SK-N-SH treated with all-trans-retinoic acid at 6 μM for 48 hours (cell line): ENCODE results near the gene FGFRL1.

Experiments used
- ARNTL ChIP-seq: fragments of 450-650 bp; formaldehyde crosslinking; IDR thresholded peaks from 2 replicates; pipeline ENCODE4 v1.5.0; 2020; ENCODE audit warnings: low read depth, mild to moderate bottlenecking, moderate library complexity, borderline replicate concordance
- BACH2 ChIP-seq: fragments of 250-450 bp; sonication (Bioruptor Pico); IDR thresholded peaks from 2 replicates; pipeline ENCODE4 v1.9.0; 2021; ENCODE audit warnings: mild to moderate bottlenecking, borderline replicate concordance
- ESRRG ChIP-seq: fragments of 250-450 bp; sonication (Bioruptor Pico); IDR thresholded peaks from 2 replicates; pipeline ENCODE4 v1.6.1; 2021; ENCODE audit warnings: mild to moderate bottlenecking
- OSR1 ChIP-seq: fragments of 250-450 bp; sonication (Bioruptor Pico); IDR thresholded peaks from 2 replicates; pipeline ENCODE4 v1.8.0; 2022; ENCODE audit warnings: moderate library complexity, mild to moderate bottlenecking, inconsistent platforms
- RARB ChIP-seq: fragments of 250-450 bp; sonication (Bioruptor Pico); IDR thresholded peaks from 2 replicates; pipeline ENCODE4 v1.8.0; 2021; ENCODE audit warnings: mild to moderate bottlenecking, moderate library complexity
- SNAI2 ChIP-seq: fragments of 250-450 bp; sonication (Bioruptor Pico); IDR thresholded peaks from 2 replicates; pipeline ENCODE4 v1.5.0; 2020; ENCODE audit warnings: mild to moderate bottlenecking, moderate library complexity
- TOX ChIP-seq: fragments of 250-450 bp; sonication (Bioruptor Pico); IDR thresholded peaks from 2 replicates; pipeline ENCODE4 v1.8.0; 2021; ENCODE audit warnings: mild to moderate bottlenecking, moderate library complexity, borderline replicate concordance
- ZC3H10 ChIP-seq: fragments of 250-450 bp; sonication (Bioruptor Pico); IDR thresholded peaks from 2 replicates; pipeline ENCODE4 v1.5.1; 2021; ENCODE audit warnings: mild to moderate bottlenecking, moderate library complexity
- ZFP3 ChIP-seq: fragments of 250-450 bp; sonication (Bioruptor Pico); IDR thresholded peaks from 2 replicates; pipeline ENCODE4 v1.5.0; 2020; ENCODE audit warnings: mild to moderate bottlenecking, moderate library complexity
- ZFP30 ChIP-seq: fragments of 450-650 bp; formaldehyde crosslinking; IDR thresholded peaks from 2 replicates; pipeline ENCODE4 v1.5.0; 2022; ENCODE audit warnings: mild to moderate bottlenecking, moderate library complexity
- ZNF70 ChIP-seq: fragments of 450-650 bp; formaldehyde crosslinking; IDR thresholded peaks from 2 replicates; pipeline ENCODE4 v1.5.0; 2020; ENCODE audit warnings: mild to moderate bottlenecking, moderate library complexity
- TF ChIP-seq, protein P1 (sequence below): fragments of 250-450 bp; sonication (Bioruptor Pico); IDR thresholded peaks from 2 replicates; pipeline ENCODE4 v1.5.1; 2021; ENCODE audit warnings: mild to moderate bottlenecking, moderate library complexity
- TF ChIP-seq, protein P2 (sequence below): fragments of 250-450 bp; sonication (Bioruptor Pico); IDR thresholded peaks from 2 replicates; pipeline ENCODE4 v1.8.0; 2020; ENCODE audit warnings: mild to moderate bottlenecking, moderate library complexity, borderline replicate concordance
- TF ChIP-seq, protein P3 (sequence below): fragments of 250-450 bp; sonication (Bioruptor Pico); IDR thresholded peaks from 2 replicates; pipeline ENCODE4 v1.5.0; 2020; ENCODE audit warnings: mild to moderate bottlenecking, moderate library complexity

DNA sequence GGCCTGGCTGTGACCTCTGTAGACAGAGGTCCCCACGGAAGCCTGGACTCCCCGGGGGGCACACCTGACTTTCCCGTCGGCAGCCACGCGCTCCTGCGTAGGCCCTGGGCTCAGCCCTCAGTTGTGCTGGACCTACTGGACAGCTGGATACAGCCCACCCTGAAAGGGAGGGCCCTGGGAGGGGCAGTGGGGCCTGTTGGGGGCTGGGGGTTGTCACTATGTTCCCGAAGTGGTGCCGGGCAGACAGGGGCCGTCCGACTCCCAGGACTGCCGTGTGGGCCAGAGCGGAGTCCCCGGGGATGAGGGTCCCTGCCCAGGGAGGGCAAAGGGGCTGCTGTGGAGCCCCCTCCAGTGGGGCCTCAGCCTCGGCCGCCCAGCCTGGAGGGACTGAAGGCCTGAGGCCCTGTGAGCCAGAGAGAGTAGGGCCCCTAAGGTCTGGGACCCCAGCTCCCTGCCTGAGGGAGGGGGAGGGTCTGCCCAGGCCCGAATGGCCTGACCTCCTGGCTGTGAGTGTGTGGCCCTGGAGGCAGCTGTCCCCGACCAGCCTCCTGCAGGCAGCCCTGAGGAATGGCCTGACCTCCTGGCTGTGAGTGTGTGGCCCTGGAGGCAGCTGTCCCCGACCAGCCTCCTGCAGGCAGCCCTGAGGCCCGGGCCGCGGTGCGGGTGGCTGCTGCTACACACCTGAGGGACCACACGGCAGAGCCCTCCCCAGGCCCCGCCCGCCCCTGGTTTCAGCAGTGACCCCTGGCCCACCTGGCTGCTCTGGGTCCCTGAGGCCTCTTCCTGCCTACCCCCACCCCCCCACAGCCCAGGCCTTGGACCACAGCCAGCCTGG lies 25.8 kb downstream of the FGFRL1 start:
- TF ChIP-seq ARNTL (CRISPR knock-in tag) (no peak), ZFP30 (CRISPR knock-in tag) (no peak), SNAI2 (CRISPR knock-in tag) (no peak), RARB (CRISPR knock-in tag) (no peak), ZFP3 (CRISPR knock-in tag) (no peak), OSR1 (CRISPR knock-in tag) (no peak), ESRRG (CRISPR knock-in tag) (no peak), TOX (no peak), BACH2 (CRISPR knock-in tag) (no peak), ZNF70 (CRISPR knock-in tag) (no peak), ZC3H10 (CRISPR knock-in tag) (no peak)
- TF ChIP-seq, protein P1, sequence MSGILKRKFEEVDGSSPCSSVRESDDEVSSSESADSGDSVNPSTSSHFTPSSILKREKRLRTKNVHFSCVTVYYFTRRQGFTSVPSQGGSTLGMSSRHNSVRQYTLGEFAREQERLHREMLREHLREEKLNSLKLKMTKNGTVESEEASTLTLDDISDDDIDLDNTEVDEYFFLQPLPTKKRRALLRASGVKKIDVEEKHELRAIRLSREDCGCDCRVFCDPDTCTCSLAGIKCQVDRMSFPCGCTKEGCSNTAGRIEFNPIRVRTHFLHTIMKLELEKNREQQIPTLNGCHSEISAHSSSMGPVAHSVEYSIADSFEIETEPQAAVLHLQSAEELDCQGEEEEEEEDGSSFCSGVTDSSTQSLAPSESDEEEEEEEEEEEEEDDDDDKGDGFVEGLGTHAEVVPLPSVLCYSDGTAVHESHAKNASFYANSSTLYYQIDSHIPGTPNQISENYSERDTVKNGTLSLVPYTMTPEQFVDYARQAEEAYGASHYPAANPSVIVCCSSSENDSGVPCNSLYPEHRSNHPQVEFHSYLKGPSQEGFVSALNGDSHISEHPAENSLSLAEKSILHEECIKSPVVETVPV (CRISPR knock-in tag), result no peak
- TF ChIP-seq, protein P2, sequence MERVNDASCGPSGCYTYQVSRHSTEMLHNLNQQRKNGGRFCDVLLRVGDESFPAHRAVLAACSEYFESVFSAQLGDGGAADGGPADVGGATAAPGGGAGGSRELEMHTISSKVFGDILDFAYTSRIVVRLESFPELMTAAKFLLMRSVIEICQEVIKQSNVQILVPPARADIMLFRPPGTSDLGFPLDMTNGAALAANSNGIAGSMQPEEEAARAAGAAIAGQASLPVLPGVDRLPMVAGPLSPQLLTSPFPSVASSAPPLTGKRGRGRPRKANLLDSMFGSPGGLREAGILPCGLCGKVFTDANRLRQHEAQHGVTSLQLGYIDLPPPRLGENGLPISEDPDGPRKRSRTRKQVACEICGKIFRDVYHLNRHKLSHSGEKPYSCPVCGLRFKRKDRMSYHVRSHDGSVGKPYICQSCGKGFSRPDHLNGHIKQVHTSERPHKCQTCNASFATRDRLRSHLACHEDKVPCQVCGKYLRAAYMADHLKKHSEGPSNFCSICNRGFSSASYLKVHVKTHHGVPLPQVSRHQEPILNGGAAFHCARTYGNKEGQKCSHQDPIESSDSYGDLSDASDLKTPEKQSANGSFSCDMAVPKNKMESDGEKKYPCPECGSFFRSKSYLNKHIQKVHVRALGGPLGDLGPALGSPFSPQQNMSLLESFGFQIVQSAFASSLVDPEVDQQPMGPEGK (CRISPR knock-in tag), result no peak
- TF ChIP-seq, protein P3, sequence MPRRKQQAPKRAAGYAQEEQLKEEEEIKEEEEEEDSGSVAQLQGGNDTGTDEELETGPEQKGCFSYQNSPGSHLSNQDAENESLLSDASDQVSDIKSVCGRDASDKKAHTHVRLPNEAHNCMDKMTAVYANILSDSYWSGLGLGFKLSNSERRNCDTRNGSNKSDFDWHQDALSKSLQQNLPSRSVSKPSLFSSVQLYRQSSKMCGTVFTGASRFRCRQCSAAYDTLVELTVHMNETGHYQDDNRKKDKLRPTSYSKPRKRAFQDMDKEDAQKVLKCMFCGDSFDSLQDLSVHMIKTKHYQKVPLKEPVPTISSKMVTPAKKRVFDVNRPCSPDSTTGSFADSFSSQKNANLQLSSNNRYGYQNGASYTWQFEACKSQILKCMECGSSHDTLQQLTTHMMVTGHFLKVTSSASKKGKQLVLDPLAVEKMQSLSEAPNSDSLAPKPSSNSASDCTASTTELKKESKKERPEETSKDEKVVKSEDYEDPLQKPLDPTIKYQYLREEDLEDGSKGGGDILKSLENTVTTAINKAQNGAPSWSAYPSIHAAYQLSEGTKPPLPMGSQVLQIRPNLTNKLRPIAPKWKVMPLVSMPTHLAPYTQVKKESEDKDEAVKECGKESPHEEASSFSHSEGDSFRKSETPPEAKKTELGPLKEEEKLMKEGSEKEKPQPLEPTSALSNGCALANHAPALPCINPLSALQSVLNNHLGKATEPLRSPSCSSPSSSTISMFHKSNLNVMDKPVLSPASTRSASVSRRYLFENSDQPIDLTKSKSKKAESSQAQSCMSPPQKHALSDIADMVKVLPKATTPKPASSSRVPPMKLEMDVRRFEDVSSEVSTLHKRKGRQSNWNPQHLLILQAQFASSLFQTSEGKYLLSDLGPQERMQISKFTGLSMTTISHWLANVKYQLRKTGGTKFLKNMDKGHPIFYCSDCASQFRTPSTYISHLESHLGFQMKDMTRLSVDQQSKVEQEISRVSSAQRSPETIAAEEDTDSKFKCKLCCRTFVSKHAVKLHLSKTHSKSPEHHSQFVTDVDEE (CRISPR knock-in tag), result no peak
